ENCODE measurements around the gene SNRPF. TPM values are rescaled to one million over a fixed set of nuclear protein-coding genes. Genes with fewer than 3 reads are reported as not detected.

Gene SNRPF
- total RNA-seq, 2 donors from 2014 or later = 17.9 to 35.4 TPM

DNA sequence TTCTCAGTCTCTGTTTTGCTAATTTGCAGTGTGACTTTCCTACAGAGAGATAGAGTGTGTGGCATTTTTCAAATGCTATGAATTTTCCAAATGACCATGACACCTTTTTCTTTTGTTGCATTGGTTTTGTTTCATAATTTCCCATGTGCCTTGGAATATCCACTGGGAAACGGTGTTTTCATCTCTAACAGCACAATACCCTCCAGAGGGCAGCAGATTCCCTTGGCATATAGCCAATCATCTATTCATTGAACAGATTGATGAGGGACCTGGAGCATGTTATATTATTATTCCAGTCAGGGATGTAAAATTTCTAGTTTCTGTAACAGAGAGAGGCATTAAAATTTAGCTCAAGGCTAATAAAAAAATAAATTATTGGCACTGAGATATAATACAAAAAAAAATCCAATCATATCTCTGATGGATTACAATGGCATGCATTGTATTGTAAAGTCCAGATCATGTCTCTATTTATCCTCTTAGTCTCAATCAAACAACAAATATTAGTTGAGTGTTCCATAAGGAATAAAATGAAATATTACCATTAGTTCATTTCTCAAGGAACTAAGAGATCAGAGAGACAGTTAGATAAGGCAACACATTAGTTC is 38.6 kb upstream of the SNRPF start:
- DNase-seq = peak; percentile 66
- intact Hi-C loops (cut with DNase I) = no loop called here
- TF ChIP-seq, protein P1, sequence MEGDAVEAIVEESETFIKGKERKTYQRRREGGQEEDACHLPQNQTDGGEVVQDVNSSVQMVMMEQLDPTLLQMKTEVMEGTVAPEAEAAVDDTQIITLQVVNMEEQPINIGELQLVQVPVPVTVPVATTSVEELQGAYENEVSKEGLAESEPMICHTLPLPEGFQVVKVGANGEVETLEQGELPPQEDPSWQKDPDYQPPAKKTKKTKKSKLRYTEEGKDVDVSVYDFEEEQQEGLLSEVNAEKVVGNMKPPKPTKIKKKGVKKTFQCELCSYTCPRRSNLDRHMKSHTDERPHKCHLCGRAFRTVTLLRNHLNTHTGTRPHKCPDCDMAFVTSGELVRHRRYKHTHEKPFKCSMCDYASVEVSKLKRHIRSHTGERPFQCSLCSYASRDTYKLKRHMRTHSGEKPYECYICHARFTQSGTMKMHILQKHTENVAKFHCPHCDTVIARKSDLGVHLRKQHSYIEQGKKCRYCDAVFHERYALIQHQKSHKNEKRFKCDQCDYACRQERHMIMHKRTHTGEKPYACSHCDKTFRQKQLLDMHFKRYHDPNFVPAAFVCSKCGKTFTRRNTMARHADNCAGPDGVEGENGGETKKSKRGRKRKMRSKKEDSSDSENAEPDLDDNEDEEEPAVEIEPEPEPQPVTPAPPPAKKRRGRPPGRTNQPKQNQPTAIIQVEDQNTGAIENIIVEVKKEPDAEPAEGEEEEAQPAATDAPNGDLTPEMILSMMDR (IDR thresholded peaks at IDR 0.05) = peak; percentile 30
- Histone ChIP-seq H3K36me3 (no peaks in the 10 kb centered on the region), H3K4me1 (no peaks in the 10 kb centered on the region), H3K27me3 (no peaks in the 10 kb centered on the region), H3K9ac (ENCODE audit: low read depth in 2 of 2, low read length in 2 of 2) (no peak overlapping the region), H3K4me3 (no peak overlapping the region), H3K27ac (no peak overlapping the region), H3K9me3 (no peaks in the 10 kb centered on the region)

DNA sequence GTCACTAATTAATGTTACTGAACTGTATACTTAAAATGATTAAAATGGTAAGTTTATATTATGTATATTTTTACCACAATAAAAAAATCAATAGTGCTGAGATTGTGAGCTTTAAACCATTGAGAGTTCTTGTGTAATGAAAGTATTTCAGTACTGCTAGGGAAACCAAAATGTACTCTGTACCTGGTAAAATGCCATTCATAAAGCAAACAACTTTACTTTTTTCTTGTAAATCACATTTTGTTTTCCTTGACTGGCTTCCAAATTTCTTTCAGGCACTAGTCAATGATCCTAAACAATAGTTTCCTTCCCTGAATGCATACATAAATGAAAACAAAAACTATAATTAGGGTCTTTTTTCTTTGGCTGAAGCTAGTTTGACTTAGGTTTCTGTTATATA is 29.4 kb upstream of the SNRPF start:
- DNase-seq = no peak
- Histone ChIP-seq H3K27ac (no peak overlapping the region), H3K4me3 (no peak overlapping the region), H3K9me3 (no peaks in the 10 kb centered on the region), H3K4me1 (no peaks in the 10 kb centered on the region), H3K27me3 (no peaks in the 10 kb centered on the region), H3K36me3 (no peaks in the 10 kb centered on the region), H3K9ac (ENCODE audit: low read depth in 2 of 2, low read length in 2 of 2) (no peak overlapping the region)
- TF ChIP-seq, protein P1 (IDR thresholded peaks at IDR 0.05) = no peak
- intact Hi-C loops (cut with DNase I) = no loop called here

DNA sequence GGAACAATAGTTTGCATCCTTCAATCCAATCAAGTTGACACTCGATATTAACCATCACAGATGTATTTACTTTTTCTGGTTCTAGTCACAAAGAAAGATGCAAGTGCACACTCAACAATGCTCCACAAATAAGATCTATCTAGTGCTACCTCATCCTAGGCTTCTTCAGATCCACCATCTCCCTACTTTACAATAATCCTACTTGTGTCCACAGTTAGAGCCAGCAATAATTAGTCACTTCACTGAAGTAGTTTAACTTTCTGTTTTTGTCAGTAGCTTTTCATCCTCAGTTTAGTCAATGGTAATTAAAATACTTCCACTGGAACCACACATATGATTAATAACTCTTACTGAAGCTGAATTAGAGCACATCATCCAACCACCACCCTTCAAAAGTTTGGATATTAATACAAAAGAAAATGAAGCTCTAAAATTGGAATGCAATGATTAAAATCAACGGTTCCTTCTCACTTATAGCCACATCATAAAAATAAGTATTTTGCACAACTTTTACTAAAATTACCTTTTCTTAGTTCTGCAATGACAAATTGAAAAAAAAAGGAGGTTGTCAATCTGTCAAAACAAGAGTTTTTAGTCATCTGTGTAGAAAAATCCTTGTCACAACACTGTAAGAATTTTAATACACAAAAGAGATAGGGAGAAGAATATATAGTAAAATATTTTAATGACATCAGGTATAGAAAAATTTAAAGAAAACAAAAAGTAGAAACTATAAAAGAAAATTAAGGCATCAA is 28.2 kb upstream of the SNRPF start:
- Histone ChIP-seq H3K9ac (ENCODE audit: low read depth in 2 of 2, low read length in 2 of 2) (no peak overlapping the region), H3K9me3 (no peaks in the 10 kb centered on the region), H3K36me3 (no peaks in the 10 kb centered on the region), H3K27me3 (no peaks in the 10 kb centered on the region), H3K4me1 (no peaks in the 10 kb centered on the region), H3K4me3 (no peak overlapping the region), H3K27ac (no peak overlapping the region)
- intact Hi-C loops (cut with DNase I) = no loop called here
- DNase-seq = no peak
- TF ChIP-seq, protein P1 (IDR thresholded peaks at IDR 0.05) = no peak

DNA sequence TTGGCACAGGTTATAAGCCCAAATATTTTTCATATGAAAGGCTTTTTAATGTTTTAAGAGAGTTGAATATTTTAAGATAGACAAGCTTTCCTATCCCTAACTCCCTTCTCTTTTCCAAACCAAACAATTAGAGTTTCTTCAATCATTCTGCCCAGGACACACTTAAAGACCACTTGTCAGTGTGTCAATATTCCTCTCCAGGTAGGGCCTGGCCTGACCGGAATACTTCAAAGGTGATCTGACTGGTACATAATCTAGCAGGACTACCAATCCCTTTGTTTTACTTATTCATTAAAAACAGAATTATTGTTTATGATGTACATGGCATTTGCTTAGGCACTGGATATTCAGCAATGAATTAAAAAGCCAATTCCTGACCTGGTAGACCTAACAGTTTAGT is 24.2 kb upstream of the SNRPF start:
- intact Hi-C loops (cut with DNase I) = no loop called here
- H3K9me3 ChIP-seq = no peaks in the 10 kb centered on the region
- no peak for DNase-seq
- no peak overlapping the region for H3K9ac ChIP-seq (ENCODE audit: low read depth in 2 of 2, low read length in 2 of 2)
- no peak overlapping the region for H3K4me3 ChIP-seq
- no peak overlapping the region for H3K27ac ChIP-seq
- no peaks in the 10 kb centered on the region for H3K4me1 ChIP-seq
- H3K36me3 ChIP-seq = no peaks in the 10 kb centered on the region
- H3K27me3 ChIP-seq = no peaks in the 10 kb centered on the region
- TF ChIP-seq, protein P1 (IDR thresholded peaks at IDR 0.05) = no peak

DNA sequence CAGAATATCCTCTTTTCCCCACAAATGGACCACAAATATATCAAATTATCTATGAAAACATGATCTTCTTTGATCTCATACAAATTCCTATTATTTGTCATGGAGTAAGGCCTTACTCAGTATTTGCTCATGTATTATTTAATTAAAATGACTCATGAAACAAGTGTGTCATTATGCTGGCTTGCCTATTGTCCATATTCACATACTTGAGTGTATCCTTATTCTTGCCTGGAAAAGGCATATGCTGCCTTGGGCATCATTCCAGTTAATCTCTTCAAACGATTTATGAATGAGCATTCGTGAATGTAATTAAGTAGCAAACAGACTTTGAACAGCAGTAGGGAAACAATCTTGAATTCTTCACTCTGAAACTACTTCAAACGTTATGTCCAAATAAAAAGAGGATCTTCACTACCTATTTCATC is 22.6 kb upstream of the SNRPF start:
- Histone ChIP-seq H3K27ac (no peak overlapping the region), H3K4me1 (no peaks in the 10 kb centered on the region), H3K27me3 (no peaks in the 10 kb centered on the region), H3K9ac (ENCODE audit: low read depth in 2 of 2, low read length in 2 of 2) (no peak overlapping the region), H3K9me3 (no peaks in the 10 kb centered on the region), H3K36me3 (no peaks in the 10 kb centered on the region), H3K4me3 (no peak overlapping the region)
- intact Hi-C loops (cut with DNase I) = no loop called here
- no peak for DNase-seq
- TF ChIP-seq, protein P1 (IDR thresholded peaks at IDR 0.05) = no peak
